ENCODE results near the gene PGAP2.

GRCh38 chr11:3854977-3855807 lies 46.8 kb downstream of the PGAP2 start, which contains the start of gene STIM1:
- TF ChIP-seq CTCF (IDR thresholded peaks at IDR 0.05; ENCODE audit: extremely low read depth in 1 of 2, insufficient read depth in 1 of 2, low read depth in 1 of 2, low read length in 2 of 2): peak; percentile 95 to 97
- TF ChIP-seq POLR2AphosphoS5 (IDR thresholded peaks at IDR 0.05; ENCODE audit: insufficient read depth, low read depth, low read length): peak; percentile 67

All from endothelial cell of umbilical vein (primary cell).